Stomach (tissue), 9 donors: Measurements from ENCODE around the gene HOXD1. TPM values are rescaled to one million over a fixed set of nuclear protein-coding genes. Genes with fewer than 3 reads are reported as not detected.

Experiments used
- DNase-seq, 2 donors: peaks; one replicate each; pipeline versions ENCODE4 v3.0.0 to v3.0.0-alpha.2; 2013 to 2019
- H3K27ac ChIP-seq, 5 donors: fragments of 200-600 bp in 4 of 5; sonication (generic) in 4 of 5; one replicate each; pipeline ENCODE4 v1.5.1; 2013 to 2019; ENCODE audit warnings: mild to moderate bottlenecking in 1 of 5, moderate library complexity in 1 of 5
- H3K27me3 ChIP-seq, 3 donors: fragments of 200-600 bp; sonication (generic); one replicate each; pipeline ENCODE4 v1.5.1; 2017 to 2019; ENCODE audit warnings: mixed run types in 1 of 3
- H3K36me3 ChIP-seq, 4 donors: fragments of 200-600 bp; sonication (generic); 1 replicate in 3 of 4; 2 replicates in 1 of 4; pipeline ENCODE4 v1.5.1; 2016 to 2019
- H3K4me1 ChIP-seq, 4 donors: fragments of 200-600 bp; sonication (generic); one replicate each; pipeline ENCODE4 v1.5.1; 2016 to 2019
- H3K4me3 ChIP-seq, 4 donors: fragments of 200-600 bp; sonication (generic) in 3 of 4; one replicate each; pipeline ENCODE4 v1.5.1; 2016 to 2019; ENCODE audit warnings: mild to moderate bottlenecking in 1 of 4
- H3K9me3 ChIP-seq, 4 donors: fragments of 200-600 bp; sonication (generic); one replicate each; pipeline ENCODE4 v1.5.1; 2016 to 2019
- EP300 ChIP-seq: sonication (generic); formaldehyde crosslinking; IDR thresholded peaks from one replicate; pipeline ENCODE4 v1.6.1; 2017; ENCODE audit warnings: antibody characterized with exemption
- POLR2A ChIP-seq, 4 donors: fragments of 450-650 bp; IDR thresholded peaks; one replicate each; pipeline ENCODE4 v1.6.1; 2016; ENCODE audit warnings: antibody characterized with exemption in 4 of 4, control low read depth in 2 of 4, mild to moderate bottlenecking in 1 of 4, moderate library complexity in 1 of 4
- POLR2AphosphoS5 ChIP-seq, 3 donors: sonication (generic); formaldehyde crosslinking; IDR thresholded peaks; one replicate each; pipeline ENCODE4 v1.6.1; 2016; ENCODE audit warnings: antibody characterized with exemption in 3 of 3
- WGBS, 5 donors: extraction: QIAGEN DNeasy Blood & Tissue Kit in 3 of 5; methylation state at CpG; one replicate each; pipeline versions ENCODE4 v1.1.5 to v1.1.7; 2013 to 2018; 5-methylcytosine and 5-hydroxymethylcytosine counted together
- intact Hi-C: fragments of 100-400 bp; cut with DNase I; formaldehyde crosslinking; loops from one replicate; pipeline ENCODE4 v1.15.1; 2023; ENCODE audit warnings: low total_unique reads
- polyA plus RNA-seq, 3 donors: library from polyadenylated mRNA; stranded (reverse); fragments of 200-250 nt; gene quantifications; one replicate each; pipeline ENCODE4 v1.2.3, GENCODE V29; 2013
- total RNA-seq, 5 donors: library from RNA; depleted of rRNA; stranded (reverse); fragments of >200 nt; gene quantifications; one replicate each; pipeline versions ENCODE4 v1.1.0 to v1.2.3, GENCODE V29; 2014 to 2016
- TF ChIP-seq, protein P1 (sequence below), 7 experiments: fragments of 450-650 bp in 4 of 7; fragments of 200-600 bp in 3 of 7; sonication (generic) in 3 of 7; IDR thresholded peaks; one replicate each; pipeline ENCODE4 v1.5.1; 2016 to 2019; ENCODE audit warnings: antibody characterized with exemption in 7 of 7, control low read depth in 2 of 7, mild to moderate bottlenecking in 1 of 7
- donor health status: healthy with polysubstance abuse.
- donor health status: Bipolar disorder and iron deficiency.
- donor health status: healthy.

The HOXD1 gene
- total and polyA plus RNA-seq, 8 donors = 0.12 to 0.23 (median 0.18) TPM; not detected in 5

GRCh38 chr2:176184749-176185148 is 3.7 kb upstream of the HOXD1 start:
- peaks cover 0 to 5% (median 0%) of the 10 kb centered on the region in 4 donors for H3K9me3 ChIP-seq
- intact Hi-C loops = no loop called here
- DNase-seq = no peak
- no peak overlapping the region for H3K27ac ChIP-seq
- H3K36me3 ChIP-seq = no peaks in the 10 kb centered on the region
- no peak overlapping the region for H3K4me3 ChIP-seq
- TF ChIP-seq EP300 = no peak
- TF ChIP-seq POLR2AphosphoS5 (IDR thresholded peaks at IDR 0.05) = no peak
- TF ChIP-seq, protein P1, sequence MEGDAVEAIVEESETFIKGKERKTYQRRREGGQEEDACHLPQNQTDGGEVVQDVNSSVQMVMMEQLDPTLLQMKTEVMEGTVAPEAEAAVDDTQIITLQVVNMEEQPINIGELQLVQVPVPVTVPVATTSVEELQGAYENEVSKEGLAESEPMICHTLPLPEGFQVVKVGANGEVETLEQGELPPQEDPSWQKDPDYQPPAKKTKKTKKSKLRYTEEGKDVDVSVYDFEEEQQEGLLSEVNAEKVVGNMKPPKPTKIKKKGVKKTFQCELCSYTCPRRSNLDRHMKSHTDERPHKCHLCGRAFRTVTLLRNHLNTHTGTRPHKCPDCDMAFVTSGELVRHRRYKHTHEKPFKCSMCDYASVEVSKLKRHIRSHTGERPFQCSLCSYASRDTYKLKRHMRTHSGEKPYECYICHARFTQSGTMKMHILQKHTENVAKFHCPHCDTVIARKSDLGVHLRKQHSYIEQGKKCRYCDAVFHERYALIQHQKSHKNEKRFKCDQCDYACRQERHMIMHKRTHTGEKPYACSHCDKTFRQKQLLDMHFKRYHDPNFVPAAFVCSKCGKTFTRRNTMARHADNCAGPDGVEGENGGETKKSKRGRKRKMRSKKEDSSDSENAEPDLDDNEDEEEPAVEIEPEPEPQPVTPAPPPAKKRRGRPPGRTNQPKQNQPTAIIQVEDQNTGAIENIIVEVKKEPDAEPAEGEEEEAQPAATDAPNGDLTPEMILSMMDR (IDR thresholded peaks at IDR 0.05) = no peak
- no peak for TF ChIP-seq POLR2A (IDR thresholded peaks at IDR 0.05)
- peaks cover 21 to 26% (median 24%) of the 10 kb centered on the region in 4 donors for H3K4me1 ChIP-seq
- WGBS, 5 donors = 43 to 53% (median 50%) methylated on average over 2 of the region's 2 CpGs
- H3K27me3 ChIP-seq = peaks cover 9 to 100% (median 53%) of the 10 kb centered on the region in 3 donors

- peaks cover 0 to 5% (median 0%) of the 10 kb centered on the region in 4 donors for H3K9me3 ChIP-seq
- peaks cover 14 to 100% (median 57%) of the 10 kb centered on the region in 3 donors for H3K27me3 ChIP-seq
- TF ChIP-seq POLR2AphosphoS5 (IDR thresholded peaks at IDR 0.05) (no peak), POLR2A (IDR thresholded peaks at IDR 0.05) (no peak), EP300 (no peak)
- TF ChIP-seq, protein P1 (IDR thresholded peaks at IDR 0.05) = no peak
- H3K4me1 ChIP-seq = peaks cover 26 to 32% (median 29%) of the 10 kb centered on the region in 4 donors
- WGBS, 5 donors = 62 to 78% (median 74%) methylated on average over 2 of the region's 2 CpGs
- no peak overlapping the region for H3K27ac ChIP-seq
- H3K4me3 ChIP-seq = no peak overlapping the region
- DNase-seq = no peak
- intact Hi-C loops = no loop called here
- H3K36me3 ChIP-seq = no peaks in the 10 kb centered on the region
These were observed 2.4 kb upstream of the HOXD1 start for GRCh38 chr2:176186024-176186423.

DNA sequence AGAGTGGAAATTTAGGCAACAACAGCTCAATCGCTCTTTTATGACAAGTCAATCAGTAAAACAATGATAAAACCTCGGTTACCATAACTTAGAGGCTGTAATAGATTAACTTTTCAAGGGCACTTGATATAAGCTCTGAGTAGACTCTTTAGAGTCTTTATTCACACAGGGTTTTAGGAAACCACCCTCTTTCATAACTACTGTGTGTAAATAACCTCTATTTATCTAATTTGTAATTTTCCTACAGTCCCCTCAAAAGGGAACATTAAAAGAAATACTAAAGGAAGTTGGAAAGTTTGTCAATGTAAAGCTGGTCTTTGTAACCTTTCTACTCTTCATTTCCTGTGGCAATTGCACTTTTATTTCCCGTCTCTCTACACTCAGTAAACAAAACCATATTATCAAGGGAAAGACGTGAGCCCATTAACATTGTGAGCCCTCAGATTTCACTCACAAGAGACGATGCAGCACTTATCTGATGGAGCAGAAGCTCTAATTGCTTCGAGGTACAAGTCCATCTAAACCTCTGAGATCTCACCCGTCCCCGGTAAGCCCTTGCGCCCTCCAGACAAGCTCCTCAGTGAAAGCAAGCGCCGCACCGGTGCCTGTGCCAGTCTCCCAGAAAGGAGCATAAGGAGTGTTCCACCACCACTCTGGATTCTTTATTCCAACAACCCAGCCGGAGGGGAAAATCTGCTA is 1.1 kb upstream of the HOXD1 start:
- H3K4me3 ChIP-seq = peak overlapping the region; percentile 53 to 73 (median 61)
- no peak for TF ChIP-seq EP300
- H3K36me3 ChIP-seq = no peaks in the 10 kb centered on the region
- peak in 1 of 2 donors; percentile 22 for DNase-seq
- peaks cover 14 to 100% (median 70%) of the 10 kb centered on the region in 3 donors for H3K27me3 ChIP-seq
- peaks cover 0 to 5% (median 0%) of the 10 kb centered on the region in 4 donors for H3K9me3 ChIP-seq
- peaks cover 26 to 32% (median 29%) of the 10 kb centered on the region in 4 donors for H3K4me1 ChIP-seq
- intact Hi-C loops = no loop called here
- WGBS, 5 donors = 4 to 8% (median 6%) methylated on average over 13 of the region's 13 CpGs
- peak overlapping the region in 2 of 5 donors; percentile 39 to 66 for H3K27ac ChIP-seq

DNA sequence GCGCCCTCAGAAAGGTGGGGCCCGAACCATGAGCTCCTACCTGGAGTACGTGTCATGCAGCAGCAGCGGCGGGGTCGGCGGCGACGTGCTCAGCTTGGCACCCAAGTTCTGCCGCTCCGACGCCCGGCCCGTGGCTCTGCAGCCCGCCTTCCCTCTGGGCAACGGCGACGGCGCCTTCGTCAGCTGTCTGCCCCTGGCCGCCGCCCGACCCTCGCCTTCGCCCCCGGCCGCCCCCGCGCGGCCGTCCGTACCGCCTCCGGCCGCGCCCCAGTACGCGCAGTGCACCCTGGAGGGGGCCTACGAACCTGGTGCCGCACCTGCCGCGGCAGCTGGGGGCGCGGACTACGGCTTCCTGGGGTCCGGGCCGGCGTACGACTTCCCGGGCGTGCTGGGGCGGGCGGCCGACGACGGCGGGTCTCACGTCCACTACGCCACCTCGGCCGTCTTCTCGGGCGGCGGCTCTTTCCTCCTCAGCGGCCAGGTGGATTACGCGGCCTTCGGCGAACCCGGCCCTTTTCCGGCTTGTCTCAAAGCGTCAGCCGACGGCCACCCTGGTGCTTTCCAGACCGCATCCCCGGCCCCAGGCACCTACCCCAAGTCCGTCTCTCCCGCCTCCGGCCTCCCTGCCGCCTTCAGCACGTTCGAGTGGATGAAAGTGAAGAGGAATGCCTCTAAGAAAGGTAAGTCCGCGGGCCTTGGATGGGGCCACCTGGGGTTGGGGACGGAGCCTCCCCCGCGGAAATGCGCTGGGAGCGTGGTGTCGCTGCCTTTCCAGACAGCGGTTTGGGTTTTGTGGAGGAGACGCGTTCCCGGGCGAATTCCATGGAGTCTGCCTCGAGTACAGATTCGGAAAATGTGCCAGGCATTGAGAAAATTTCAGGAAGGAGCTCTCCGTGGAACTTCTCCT is 559 bp downstream of the HOXD1 start:
- peak in 1 of 2 donors; percentile 46 for DNase-seq
- Histone ChIP-seq H3K36me3 (no peaks in the 10 kb centered on the region), H3K27me3 (peaks cover 14 to 100% (median 85%) of the 10 kb centered on the region in 3 donors), H3K4me3 (peak overlapping the region; percentile 53 to 73 (median 61)), H3K9me3 (peaks cover 0 to 5% (median 0%) of the 10 kb centered on the region in 4 donors), H3K4me1 (peaks cover 26 to 32% (median 29%) of the 10 kb centered on the region in 4 donors), H3K27ac (peak overlapping the region in 3 of 5 donors; percentile 20 to 66 (median 39))
- TF ChIP-seq, protein P1 (IDR thresholded peaks at IDR 0.05) = no peak
- TF ChIP-seq EP300 (no peak), POLR2AphosphoS5 (IDR thresholded peaks at IDR 0.05) (no peak), POLR2A (IDR thresholded peaks at IDR 0.05) (no peak)
- 4 to 12% (median 6%) methylated on average over 47 to 98 of the region's 98 CpGs for WGBS, 5 donors
- intact Hi-C loops = no loop called here
